ENCODE measurements around the gene NUDT13. TPM values are rescaled to one million over a fixed set of nuclear protein-coding genes. Genes with fewer than 3 reads are reported as not detected.

NUDT13 gene
- total and polyA plus RNA-seq, 10 donors = 1.4 to 3.3 (median 2.3) TPM

DNA sequence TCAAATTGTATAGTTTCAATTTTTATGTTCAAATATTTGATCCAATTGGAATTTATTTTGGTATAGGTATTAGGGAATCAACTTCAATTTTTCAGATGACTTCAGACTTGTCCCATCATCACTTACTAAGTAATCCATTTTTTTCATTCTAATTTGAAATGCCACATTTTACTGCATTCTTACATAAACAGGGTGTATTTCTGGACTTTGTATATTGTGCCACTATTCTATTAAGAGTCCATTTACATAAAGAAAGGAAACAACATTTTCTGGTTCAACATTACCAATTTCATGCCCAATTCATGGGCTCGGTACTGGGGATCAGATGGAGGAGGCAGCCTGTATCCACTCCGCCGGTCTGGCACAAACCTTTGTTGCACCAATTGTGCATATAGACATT lies 41.8 kb downstream of the NUDT13 start:
- no peaks in the 10 kb centered on the region for H3K9me3 ChIP-seq
- WGBS, 5 donors = 95 to 98% (median 98%) methylated on average over 3 of the region's 3 CpGs
- no peak for TF ChIP-seq POLR2AphosphoS5 (IDR thresholded peaks at IDR 0.05)
- TF ChIP-seq, protein P1, sequence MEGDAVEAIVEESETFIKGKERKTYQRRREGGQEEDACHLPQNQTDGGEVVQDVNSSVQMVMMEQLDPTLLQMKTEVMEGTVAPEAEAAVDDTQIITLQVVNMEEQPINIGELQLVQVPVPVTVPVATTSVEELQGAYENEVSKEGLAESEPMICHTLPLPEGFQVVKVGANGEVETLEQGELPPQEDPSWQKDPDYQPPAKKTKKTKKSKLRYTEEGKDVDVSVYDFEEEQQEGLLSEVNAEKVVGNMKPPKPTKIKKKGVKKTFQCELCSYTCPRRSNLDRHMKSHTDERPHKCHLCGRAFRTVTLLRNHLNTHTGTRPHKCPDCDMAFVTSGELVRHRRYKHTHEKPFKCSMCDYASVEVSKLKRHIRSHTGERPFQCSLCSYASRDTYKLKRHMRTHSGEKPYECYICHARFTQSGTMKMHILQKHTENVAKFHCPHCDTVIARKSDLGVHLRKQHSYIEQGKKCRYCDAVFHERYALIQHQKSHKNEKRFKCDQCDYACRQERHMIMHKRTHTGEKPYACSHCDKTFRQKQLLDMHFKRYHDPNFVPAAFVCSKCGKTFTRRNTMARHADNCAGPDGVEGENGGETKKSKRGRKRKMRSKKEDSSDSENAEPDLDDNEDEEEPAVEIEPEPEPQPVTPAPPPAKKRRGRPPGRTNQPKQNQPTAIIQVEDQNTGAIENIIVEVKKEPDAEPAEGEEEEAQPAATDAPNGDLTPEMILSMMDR (IDR thresholded peaks at IDR 0.05 in 8 of 11, conservative IDR thresholded peaks at IDR 0.05 in 3 of 11) = no peak
- TF ChIP-seq POLR2A (IDR thresholded peaks at IDR 0.05) = no peak
- no peak overlapping the region for H3K4me3 ChIP-seq
- intact Hi-C loops (cut with DNase I; ENCODE audit: low total_unique reads) = no loop called here
- no peaks in the 10 kb centered on the region for H3K27me3 ChIP-seq (replicated peaks in 1 of 7)
- H3K4me1 ChIP-seq = no peaks in the 10 kb centered on the region
- peaks cover 4 to 99% (median 78%) of the 10 kb centered on the region in 6 donors for H3K36me3 ChIP-seq
- DNase-seq = no peak
- H3K27ac ChIP-seq = no peak overlapping the region

DNA sequence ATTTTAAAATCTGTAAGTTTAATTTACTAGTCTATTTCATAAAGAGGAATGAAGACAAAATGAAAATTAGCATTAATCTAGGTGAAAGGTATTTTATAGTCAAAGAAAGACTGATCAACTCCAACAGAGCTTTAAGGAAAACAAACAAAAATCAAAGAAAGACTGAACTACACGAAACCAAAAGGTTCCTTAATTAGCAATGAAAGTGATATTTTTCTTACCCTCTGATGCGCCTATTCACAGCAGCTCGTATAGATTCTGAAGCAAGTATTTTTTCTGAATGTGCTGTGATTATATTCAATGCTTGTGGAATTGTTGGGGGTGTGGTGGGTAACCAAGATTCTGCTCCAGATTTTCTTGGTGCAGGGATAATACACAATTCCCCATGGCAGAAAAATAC lies 45.8 kb downstream of the NUDT13 start:
- Histone ChIP-seq H3K9me3 (no peaks in the 10 kb centered on the region), H3K36me3 (peaks cover 7 to 96% (median 79%) of the 10 kb centered on the region in 6 donors), H3K27me3 (replicated peaks in 1 of 7) (no peaks in the 10 kb centered on the region), H3K27ac (no peak overlapping the region), H3K4me1 (peaks cover 0 to 18% (median 8%) of the 10 kb centered on the region in 6 donors), H3K4me3 (no peak overlapping the region)
- no peak for DNase-seq
- intact Hi-C loops (cut with DNase I; ENCODE audit: low total_unique reads) = no loop called here
- TF ChIP-seq POLR2AphosphoS5 (IDR thresholded peaks at IDR 0.05) = no peak
- no peak for TF ChIP-seq POLR2A (IDR thresholded peaks at IDR 0.05)
- TF ChIP-seq, protein P1 (IDR thresholded peaks at IDR 0.05 in 8 of 11, conservative IDR thresholded peaks at IDR 0.05 in 3 of 11) = no peak
- WGBS, 5 donors = 83 to 96% (median 91%) methylated on average over 3 of the region's 3 CpGs

DNA sequence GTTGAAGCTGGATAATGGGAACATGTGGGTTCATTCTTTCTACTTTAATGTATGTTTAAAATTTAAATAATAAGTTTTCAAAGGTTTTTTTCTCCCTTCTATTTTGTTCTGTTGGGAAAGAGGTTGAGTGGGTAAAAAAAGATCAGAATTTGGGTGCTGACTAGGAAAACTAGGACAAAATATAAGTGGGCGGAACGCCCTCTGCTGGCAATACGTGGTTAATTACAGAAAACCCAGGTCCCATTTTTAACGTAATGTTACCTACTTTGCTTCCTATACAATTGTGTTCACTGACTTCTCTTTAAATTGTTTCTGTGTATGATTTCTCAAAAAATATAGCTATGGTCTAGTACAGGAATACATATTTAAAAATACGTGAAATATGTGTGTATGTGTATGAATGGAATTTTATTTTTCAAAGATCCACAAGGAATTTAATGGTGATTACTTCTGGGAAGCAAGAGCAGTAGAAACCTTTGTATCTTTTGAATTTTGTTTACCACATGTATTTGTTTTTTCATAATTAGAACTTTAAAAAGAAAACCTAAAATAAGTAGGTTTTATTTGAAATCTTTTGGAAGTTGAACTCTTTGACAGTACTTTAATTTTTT lies 48.9 kb downstream of the NUDT13 start:
- 5 to 11% (median 7%) methylated on average over 5 of the region's 5 CpGs for WGBS, 5 donors
- Histone ChIP-seq H3K4me3 (no peak overlapping the region), H3K4me1 (peaks cover 11 to 49% (median 35%) of the 10 kb centered on the region in 6 donors), H3K9me3 (no peaks in the 10 kb centered on the region), H3K27ac (peak overlapping the region in 1 of 8 donors; percentile 8), H3K27me3 (replicated peaks in 1 of 7) (no peaks in the 10 kb centered on the region), H3K36me3 (peaks cover 7 to 95% (median 56%) of the 10 kb centered on the region in 6 donors)
- DNase-seq = no peak
- TF ChIP-seq POLR2AphosphoS5 (IDR thresholded peaks at IDR 0.05) = no peak
- TF ChIP-seq, protein P1 (IDR thresholded peaks at IDR 0.05 in 8 of 11, conservative IDR thresholded peaks at IDR 0.05 in 3 of 11) = peak; percentile 46 to 86 (median 74)
- TF ChIP-seq POLR2A (IDR thresholded peaks at IDR 0.05) = no peak
- intact Hi-C loops (cut with DNase I; ENCODE audit: low total_unique reads) = no loop called here

DNA sequence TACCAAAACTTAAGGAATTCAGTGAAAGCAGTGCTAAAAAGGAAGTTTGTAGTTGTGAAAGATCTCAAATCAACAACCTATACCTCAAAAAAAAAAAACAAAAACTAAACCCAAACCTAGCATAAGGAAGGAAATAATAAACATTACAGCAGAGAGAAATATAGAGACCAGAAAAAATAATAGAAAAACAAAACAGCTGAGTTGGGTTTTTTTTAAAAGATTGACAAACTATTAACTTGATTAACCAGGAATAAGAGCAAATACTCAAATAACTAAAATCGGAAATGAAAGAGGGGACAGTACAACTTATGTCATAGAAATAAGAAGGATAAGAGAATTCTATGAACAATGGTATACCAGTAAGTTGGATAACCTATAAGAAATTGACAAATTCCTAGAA lies 50.8 kb downstream of the NUDT13 start:
- H3K9me3 ChIP-seq = no peaks in the 10 kb centered on the region
- WGBS, 5 donors = 85 to 98% (median 93%) methylated on average over 1 of the region's 1 CpG
- DNase-seq = no peak
- no peak overlapping the region for H3K4me3 ChIP-seq
- peaks cover 5 to 93% (median 38%) of the 10 kb centered on the region in 6 donors for H3K36me3 ChIP-seq
- peaks cover 26 to 69% (median 53%) of the 10 kb centered on the region in 6 donors for H3K4me1 ChIP-seq
- H3K27ac ChIP-seq = no peak overlapping the region
- no peaks in the 10 kb centered on the region for H3K27me3 ChIP-seq (replicated peaks in 1 of 7)
- TF ChIP-seq POLR2AphosphoS5 (IDR thresholded peaks at IDR 0.05) = no peak
- TF ChIP-seq, protein P1 (IDR thresholded peaks at IDR 0.05 in 8 of 11, conservative IDR thresholded peaks at IDR 0.05 in 3 of 11) = no peak
- TF ChIP-seq POLR2A (IDR thresholded peaks at IDR 0.05) = no peak
- intact Hi-C loops (cut with DNase I; ENCODE audit: low total_unique reads) = no loop called here
